CD4-positive, alpha-beta T cell treated with Interleukin-4 for 4 hours (primary cell): Measurements from ENCODE around the gene MCM10.

Experiments
- DNase-seq: peaks from one replicate; pipeline ENCODE4 v3.0.0-alpha.2; 2020

MCM10 gene

DNA sequence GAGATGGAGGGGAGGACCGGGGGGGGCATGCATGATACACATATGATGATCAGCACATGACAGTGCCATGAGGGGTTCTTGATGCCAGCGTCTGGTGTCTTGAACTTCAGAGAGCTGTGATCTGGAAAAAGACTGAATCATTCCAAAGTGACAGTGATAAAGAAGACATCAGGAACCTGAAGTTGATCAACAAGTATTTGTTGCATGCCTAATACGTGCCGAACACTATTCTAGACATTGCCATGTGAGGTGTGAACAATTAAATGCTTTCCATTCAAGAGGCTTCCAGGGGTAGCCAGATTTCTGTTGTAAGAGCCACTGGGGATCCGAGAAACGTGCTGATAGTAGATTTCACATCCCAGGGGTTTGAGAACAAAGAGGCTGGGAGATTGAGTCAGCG, 6.2 kb downstream of the MCM10 start:
- no peak for DNase-seq

- DNase-seq, result no peak
Observed at GRCh38 chr10:13168781-13169180, 7.4 kb downstream of the MCM10 start.

- DNase-seq, result no peak
Observed at GRCh38 chr10:13173616-13174015, 12.3 kb downstream of the MCM10 start.

GRCh38 chr10:13180788-13181187, 19.4 kb downstream of the MCM10 start:
- DNase-seq, result no peak

DNA sequence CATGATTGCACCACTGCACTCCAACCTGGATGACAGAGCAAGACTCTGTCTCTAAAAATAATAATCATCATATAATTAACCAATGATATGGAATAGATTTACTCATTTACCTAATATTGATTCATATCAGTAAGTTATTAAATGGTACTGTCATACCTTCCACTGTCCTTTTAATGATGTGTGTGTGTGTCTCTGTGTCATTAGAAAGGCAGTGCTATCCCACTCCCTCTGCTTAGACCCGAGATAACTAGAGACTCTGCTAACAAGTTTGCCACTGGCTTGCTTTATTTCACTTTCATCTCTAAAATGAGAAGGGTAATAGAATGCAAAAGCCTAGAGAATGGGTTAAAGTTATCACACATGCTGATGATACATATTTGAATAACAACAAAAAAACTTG, 21.1 kb downstream of the MCM10 start:
- DNase-seq, result no peak

DNA sequence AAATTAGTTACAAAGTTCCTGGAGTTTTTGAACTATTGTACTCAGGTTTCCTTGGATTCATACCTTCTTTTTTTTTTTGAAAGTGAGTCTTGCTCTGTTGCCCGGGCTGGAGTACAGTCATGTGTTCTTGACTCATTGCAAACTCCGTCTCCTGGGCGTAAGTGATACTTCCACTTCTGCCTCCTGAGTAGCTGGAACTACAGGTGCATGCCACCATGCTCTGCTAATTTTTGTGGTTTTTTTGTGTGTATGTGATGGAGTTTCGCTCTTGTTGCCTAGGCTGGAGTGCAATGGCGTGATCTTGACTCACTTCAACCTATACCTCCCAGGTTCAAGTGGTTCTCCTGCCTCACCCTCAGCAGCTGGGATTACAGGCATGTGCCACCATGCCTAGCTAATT, 22.3 kb downstream of the MCM10 start:
- no peak for DNase-seq

- DNase-seq, result no peak
Observed at GRCh38 chr10:13184276-13184675, 22.9 kb downstream of the MCM10 start.

DNA sequence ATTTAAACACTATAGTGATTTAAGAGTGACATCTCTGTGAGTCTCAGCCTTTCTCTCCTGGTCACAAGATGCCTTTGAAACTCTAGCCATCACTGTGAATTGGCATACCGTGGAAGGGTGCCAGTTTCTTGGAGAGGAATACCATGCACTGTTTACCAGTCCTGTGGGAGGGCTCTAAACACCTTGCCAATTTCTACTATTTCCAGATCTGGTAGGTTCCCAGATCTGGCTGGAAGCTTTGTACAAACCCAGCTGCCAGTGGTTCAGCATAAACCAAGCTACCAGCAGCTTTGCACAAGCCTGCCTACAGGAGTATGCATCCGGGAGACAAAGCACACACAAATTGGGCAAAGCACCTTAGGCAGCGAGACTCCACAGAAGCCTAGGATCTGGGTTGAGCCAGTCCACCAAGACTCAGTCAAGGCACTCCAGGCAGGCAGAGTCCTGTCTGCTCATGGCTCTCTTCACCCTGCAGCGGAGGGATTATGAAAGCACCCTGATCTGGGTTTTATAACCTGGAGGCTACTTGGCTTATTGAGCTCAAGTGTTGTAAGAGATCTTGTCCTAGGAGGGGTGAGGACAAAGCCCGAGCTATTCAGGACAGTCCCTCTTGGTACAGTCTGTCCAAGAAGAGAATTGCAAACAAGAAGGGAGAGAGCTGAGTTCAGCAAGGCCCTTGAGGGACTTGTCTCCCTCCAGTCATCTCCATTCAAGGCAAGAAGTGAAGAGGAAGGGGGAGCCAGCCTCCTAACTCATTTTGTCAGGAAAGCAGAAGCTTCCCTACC, 23.6 kb downstream of the MCM10 start:
- DNase-seq, result no peak

DNA sequence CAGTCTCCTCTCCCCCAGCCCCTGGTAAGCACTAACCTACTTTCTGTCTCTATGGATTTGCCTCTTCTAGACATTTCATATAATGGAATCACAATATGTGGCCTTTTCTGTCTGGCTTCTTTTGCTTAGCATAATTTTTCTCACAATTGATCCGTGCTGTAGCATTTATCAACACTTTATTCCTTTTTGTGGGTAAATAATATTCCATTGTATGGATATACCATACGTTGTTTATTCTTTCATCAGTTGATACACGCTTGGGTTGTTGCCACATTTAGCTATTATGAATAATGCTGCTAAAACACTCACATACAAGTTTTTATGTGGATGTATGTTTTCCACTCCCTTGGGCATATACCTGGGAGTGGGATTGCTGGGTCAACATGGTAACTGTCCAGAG, 25.8 kb downstream of the MCM10 start:
- DNase-seq, result no peak

DNA sequence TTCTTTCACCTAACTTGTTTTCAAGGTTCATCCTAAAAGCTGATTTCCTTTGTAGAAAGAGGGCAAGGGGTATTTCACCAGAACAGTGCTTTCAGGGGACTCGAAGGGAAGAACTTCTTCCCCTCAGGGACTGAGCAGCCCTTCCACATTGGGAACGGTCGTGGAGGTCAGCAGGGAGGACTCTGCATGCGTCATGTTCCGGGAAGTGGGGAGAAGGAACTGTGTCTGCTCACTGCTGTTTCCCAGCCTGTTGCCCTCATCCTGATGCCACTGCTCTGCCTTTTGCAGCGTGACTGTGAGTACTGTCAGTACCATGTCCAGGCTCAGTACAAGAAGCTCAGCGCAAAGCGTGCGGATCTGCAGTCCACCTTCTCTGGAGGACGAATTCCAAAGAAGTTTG, 27.2 kb downstream of the MCM10 start:
- no peak for DNase-seq

GRCh38 chr10:13189961-13190360, 28.6 kb downstream of the MCM10 start:
- no peak for DNase-seq

DNA sequence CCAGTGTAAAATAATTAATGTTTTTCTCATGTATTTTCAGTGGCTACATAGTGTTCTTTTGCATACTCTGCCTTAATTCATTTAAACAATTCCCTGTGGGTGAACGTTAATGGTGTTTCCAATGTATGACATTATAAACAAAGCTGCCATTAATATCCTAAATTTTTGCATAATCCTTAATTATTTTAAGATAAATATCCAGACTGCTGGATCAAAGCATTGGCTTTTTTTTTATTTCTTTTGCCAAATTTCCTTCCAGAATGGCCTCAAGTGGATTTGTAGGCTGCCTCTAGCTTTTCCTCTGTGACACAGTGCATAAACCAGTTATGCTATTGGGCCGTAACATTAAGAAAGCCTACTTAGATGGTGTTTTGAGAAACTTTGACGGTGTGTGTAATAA, 29.5 kb downstream of the MCM10 start:
- no peak for DNase-seq

GRCh38 chr10:13191362-13191761, 30.0 kb downstream of the MCM10 start:
- no peak for DNase-seq

GRCh38 chr10:13193637-13194036, 32.3 kb downstream of the MCM10 start:
- no peak for DNase-seq

GRCh38 chr10:13195016-13195415, 33.7 kb downstream of the MCM10 start:
- DNase-seq, result no peak

- no peak for DNase-seq
Observed at GRCh38 chr10:13201132-13201531, 39.8 kb downstream of the MCM10 start.

DNA sequence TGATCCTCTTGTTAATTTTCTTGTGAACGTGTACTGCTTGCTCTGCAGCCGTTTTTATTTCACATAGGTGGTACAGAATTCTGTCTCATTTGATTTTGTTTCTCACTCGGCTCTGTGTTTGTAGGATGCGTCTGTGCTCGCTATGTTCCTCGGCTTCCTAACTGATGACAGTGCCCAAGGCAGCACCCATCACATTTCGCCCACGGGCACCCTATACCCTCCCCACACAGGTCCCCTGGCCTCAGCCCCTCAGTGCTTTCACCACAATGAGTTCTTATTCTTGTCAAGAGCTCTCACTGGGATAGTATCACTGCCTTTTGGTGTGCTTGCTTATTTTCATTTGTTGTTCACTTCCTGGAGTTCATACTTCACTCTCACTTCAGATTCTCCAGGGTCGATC, 44.7 kb downstream of the MCM10 start:
- DNase-seq, result no peak

- DNase-seq, result no peak
Observed at GRCh38 chr10:13206546-13207443, 45.4 kb downstream of the MCM10 start.

GRCh38 chr10:13213163-13213562, 51.8 kb downstream of the MCM10 start:
- no peak for DNase-seq

DNA sequence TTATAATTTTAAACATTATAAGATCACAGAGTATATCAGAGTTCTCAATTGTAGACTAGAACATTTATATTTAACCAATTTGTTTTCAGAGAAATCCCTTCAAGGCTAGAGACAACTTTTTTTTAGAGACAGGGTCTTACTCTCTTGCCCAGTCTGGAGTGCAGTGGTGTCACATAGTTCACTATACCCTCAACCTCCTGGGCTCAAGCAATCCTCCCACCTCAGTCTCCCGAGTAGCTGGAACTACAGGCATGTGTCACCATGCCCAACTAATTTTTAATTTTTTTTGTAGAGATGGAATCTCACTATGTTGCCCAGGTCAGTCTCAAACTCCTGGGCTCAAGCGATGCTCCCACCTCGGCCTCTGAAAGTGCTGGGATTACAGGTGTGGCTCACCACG, 57.5 kb downstream of the MCM10 start:
- DNase-seq, result no peak

GRCh38 chr10:13219685-13220670, 58.6 kb downstream of the MCM10 start:
- no peak for DNase-seq

DNA sequence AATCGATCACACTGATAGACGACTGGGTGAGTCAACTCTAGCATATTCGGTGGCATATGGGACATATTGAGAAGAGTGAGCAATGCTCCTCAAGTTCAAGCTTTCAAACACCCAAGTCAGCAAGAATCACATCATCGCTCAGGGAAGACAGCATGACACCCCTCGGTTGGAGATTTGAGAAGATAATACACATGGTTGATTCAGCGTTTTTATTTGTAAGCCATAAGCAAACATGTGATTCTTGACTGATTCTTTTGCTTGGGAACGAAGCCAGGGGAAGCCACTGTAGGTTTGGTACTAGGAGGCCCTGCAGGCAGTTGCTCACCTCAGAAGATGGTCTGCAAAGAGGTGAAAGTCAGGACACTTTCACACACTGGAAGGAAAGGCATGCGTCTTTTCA, 60.2 kb downstream of the MCM10 start:
- no peak for DNase-seq

DNA sequence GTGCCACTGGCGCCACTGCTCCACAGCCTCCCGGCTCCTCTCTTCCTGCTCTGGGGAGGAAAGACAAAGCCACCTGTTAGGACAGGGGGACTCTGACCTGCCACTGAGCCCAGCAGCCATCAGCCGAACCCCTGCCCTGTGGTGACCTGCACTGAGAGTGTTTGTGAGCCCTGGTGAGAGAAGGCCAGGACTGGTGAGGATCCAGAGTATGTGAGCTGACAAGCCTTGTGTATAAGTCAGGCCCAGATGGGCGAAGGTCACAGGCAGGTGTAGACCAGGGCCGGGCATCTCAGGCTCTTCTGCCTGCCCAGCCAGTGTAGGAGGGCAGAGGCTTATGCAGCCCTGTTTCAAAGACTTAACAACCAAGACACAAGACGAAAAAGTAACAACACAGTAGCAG, 60.8 kb downstream of the MCM10 start:
- no peak for DNase-seq
